Measurements from ENCODE around the gene CITED2.

The CITED2 gene

GRCh38 chr6:139381216-139381865 is 6.9 kb upstream of the CITED2 start:
- DNase-seq, result no peak

GRCh38 chr6:139380611-139381010 is 6.2 kb upstream of the CITED2 start:
- no peak for DNase-seq

GRCh38 chr6:139380168-139380567 is 5.7 kb upstream of the CITED2 start:
- peak in 1 of 4 experiments; percentile 17 for DNase-seq

- DNase-seq, result peak in 2 of 4 experiments; percentile 7 to 15
These were observed 4.5 kb upstream of the CITED2 start for GRCh38 chr6:139378882-139379341.

- DNase-seq, result no peak
These were observed 3.8 kb upstream of the CITED2 start for GRCh38 chr6:139378226-139378625.

- DNase-seq, result peak in 3 of 4 experiments; percentile 41 to 51 (median 44)
These were observed 2.3 kb upstream of the CITED2 start for GRCh38 chr6:139376604-139377218.

GRCh38 chr6:139376017-139376330 is 1.5 kb upstream of the CITED2 start:
- peak; percentile 23 to 69 (median 58) for DNase-seq

- DNase-seq, result peak; percentile 91 to 96 (median 95)
These were observed 973 bp upstream of the CITED2 start for GRCh38 chr6:139375226-139376016.

- DNase-seq, result no peak
These were observed 506 bp downstream of the CITED2 start for GRCh38 chr6:139373928-139374356.

GRCh38 chr6:139373154-139373927 is 1.1 kb downstream of the CITED2 start:
- peak; percentile 79 to 88 (median 86) for DNase-seq

- DNase-seq, result peak in 1 of 4 experiments; percentile 4
These were observed 1.9 kb downstream of the CITED2 start for GRCh38 chr6:139372326-139373153.

GRCh38 chr6:139371421-139372203 is 2.8 kb downstream of the CITED2 start:
- DNase-seq, result peak in 1 of 4 experiments; percentile 4

- DNase-seq, result no peak
These were observed 3.5 kb downstream of the CITED2 start for GRCh38 chr6:139370999-139371345.

GRCh38 chr6:139370283-139370998 is 4.0 kb downstream of the CITED2 start:
- peak in 1 of 4 experiments; percentile 31 for DNase-seq

GRCh38 chr6:139369568-139370282 is 4.7 kb downstream of the CITED2 start:
- DNase-seq, result peak; percentile 36 to 82 (median 64)

- no peak for DNase-seq
These were observed 5.4 kb downstream of the CITED2 start for GRCh38 chr6:139369068-139369467.

- DNase-seq, result no peak
These were observed 5.8 kb downstream of the CITED2 start for GRCh38 chr6:139368661-139369060.

GRCh38 chr6:139367810-139368351 is 6.6 kb downstream of the CITED2 start:
- DNase-seq, result peak in 3 of 4 experiments; percentile 21 to 42 (median 40)

GRCh38 chr6:139364982-139365379 is 9.5 kb downstream of the CITED2 start:
- no peak for DNase-seq

Data from suppressor macrophage (primary cell).